HCT116 (cell line): ENCODE data around the gene COG6. TPM values are rescaled to one million over a fixed set of nuclear protein-coding genes. Genes with fewer than 3 reads are reported as not detected.

Experiments used
- ATAC-seq: fragments of 200-7000 bp; cut with Tn5 transposase; 2 replicates; pipeline ENCODE4 v1.9.1; 2020; ENCODE audit warnings: mild to moderate bottlenecking, moderate library complexity
- BruUV-seq: library from RNA; stranded (reverse); fragments of 400-500 nt; replicated peaks from 2 replicates; lab custom pipeline; 2021; lab: Mats Ljungman, UMichigan
- CTCF ChIA-PET: fragments of 300-600 bp; sonication (Branson Sonifier 250); formaldehyde crosslinking; loops from one replicate; lab custom pipeline; 2021; ENCODE audit warnings: antibody characterized with exemption; lab: Charles Lee
- POLR2A ChIA-PET: fragments of 300-600, 350-600 bp; sonication (Branson Sonifier 250); formaldehyde crosslinking; loops from one replicate; lab custom pipeline; 2021; ENCODE audit warnings: antibody characterized with exemption; lab: Charles Lee
- RAD21 ChIA-PET, 2 experiments: fragments of 300-600 bp; sonication (Branson Sonifier 250); formaldehyde crosslinking; loops; one replicate each; lab custom pipeline; 2023; ENCODE audit warnings: low total read pairs in 2 of 2; ENCODE audit not compliant: uncharacterized antibody in 2 of 2, unreplicated experiment in 2 of 2, low non-redundant PET in 1 of 2; lab: Charles Lee
- DNase-seq: peaks from one replicate; pipeline ENCODE4 v3.0.0-alpha.2; 2010; ENCODE audit warnings: low read depth, low spot score
- H2AFZ ChIP-seq: fragments of 200-600 bp; shearing (Covaris generic), sonication (generic); 2 replicates; pipeline ENCODE4 v1.6.1; 2017; ENCODE audit warnings: low read depth, mixed run types, mixed read lengths, antibody characterized with exemption, low read length; ENCODE audit not compliant: poor library complexity, severe bottlenecking
- H3K27ac ChIP-seq: 2 replicates; pipeline ENCODE4 v1.5.1; 2012; ENCODE audit warnings: low read depth, low read length
- H3K27me3 ChIP-seq: fragments of 200-600 bp; sonication (generic); 2 replicates; pipeline ENCODE4 v1.6.1; 2016; ENCODE audit warnings: mixed run types, low read length, mixed read lengths; ENCODE audit not compliant: insufficient read depth
- H3K36me3 ChIP-seq, 2 experiments: fragments of 200-500 bp in 1 of 2; fragments of 200-600 bp in 1 of 2; sonication (Bioruptor generic) in 1 of 2; sonication (generic) in 1 of 2; 2 replicates each; pipeline versions ENCODE4 v1.5.1 to v1.6.1; 2014 to 2016; ENCODE audit warnings: low read length in 2 of 2, inconsistent platforms in 1 of 2, mixed read lengths in 1 of 2, mixed run types in 1 of 2; ENCODE audit not compliant: insufficient read depth in 2 of 2, control insufficient read depth in 1 of 2
- H3K4me1 ChIP-seq, 2 experiments: fragments of 200-600 bp in 1 of 2; sonication (generic) in 1 of 2; 2 replicates each; pipeline versions ENCODE4 v1.5.1 to v1.6.1; 2012 to 2017; ENCODE audit warnings: low read length in 2 of 2, inconsistent platforms in 1 of 2, mild to moderate bottlenecking in 1 of 2, mixed read lengths in 1 of 2, mixed run types in 1 of 2, moderate library complexity in 1 of 2; ENCODE audit not compliant: insufficient read depth in 2 of 2, control insufficient read depth in 1 of 2
- H3K4me2 ChIP-seq: fragments of 200-600 bp; sonication (generic); 2 replicates; pipeline ENCODE4 v1.6.1; 2017; ENCODE audit warnings: mixed run types, low read length, mixed read lengths
- H3K4me3 ChIP-seq, 2 experiments: fragments of 200-600 bp in 1 of 2; sonication (generic) in 1 of 2; replicated peaks in 1 of 2; 2 replicates each; pipeline ENCODE4 v1.5.1; 2011 to 2016; ENCODE audit warnings: low read length in 2 of 2, control low read depth in 1 of 2, low read depth in 1 of 2, mild to moderate bottlenecking in 1 of 2, mixed read lengths in 1 of 2, mixed run types in 1 of 2
- H3K79me2 ChIP-seq: fragments of 200-600 bp; sonication (generic); 2 replicates; pipeline ENCODE4 v1.6.1; 2017; ENCODE audit warnings: mild to moderate bottlenecking, mixed run types, low read length, moderate library complexity, mixed read lengths; ENCODE audit not compliant: insufficient read depth
- H3K9ac ChIP-seq: fragments of 200-600 bp; sonication (generic); 2 replicates; pipeline ENCODE4 v1.6.1; 2016; ENCODE audit warnings: low read length, mixed read lengths
- H3K9me2 ChIP-seq: fragments of 200-600 bp; sonication (generic), shearing (Covaris generic); 2 replicates; pipeline ENCODE4 v1.6.1; 2017; ENCODE audit warnings: mixed run types, mild to moderate bottlenecking, moderate library complexity; ENCODE audit not compliant: insufficient read depth
- H3K9me3 ChIP-seq, 2 experiments: fragments of 200-500 bp in 1 of 2; fragments of 200-600 bp in 1 of 2; sonication (Bioruptor generic) in 1 of 2; sonication (generic) in 1 of 2; 2 replicates each; pipeline ENCODE4 v1.6.1; 2014 to 2017; ENCODE audit warnings: low read length in 2 of 2, mixed read lengths in 2 of 2, inconsistent platforms in 1 of 2, low read depth in 1 of 2, mild to moderate bottlenecking in 1 of 2, mixed run types in 1 of 2, moderate library complexity in 1 of 2; ENCODE audit not compliant: control insufficient read depth in 1 of 2, insufficient read depth in 1 of 2
- H4K20me1 ChIP-seq: fragments of 200-600 bp; sonication (generic), shearing (Covaris generic); 2 replicates; pipeline ENCODE4 v1.6.1; 2017; ENCODE audit warnings: mixed run types, mild to moderate bottlenecking, moderate library complexity; ENCODE audit not compliant: insufficient read depth
- CEBPB ChIP-seq: IDR thresholded peaks from 2 replicates; pipeline ENCODE4 v1.6.1; 2012; ENCODE audit warnings: low read depth
- EGR1 ChIP-seq: IDR thresholded peaks from 2 replicates; pipeline ENCODE4 v1.6.1; 2012; ENCODE audit warnings: low read depth
- ELF1 ChIP-seq: IDR thresholded peaks from 2 replicates; pipeline ENCODE4 v1.6.1; 2012; ENCODE audit warnings: low read depth, borderline replicate concordance
- EZH2 ChIP-seq: fragments of 200-600 bp; sonication (generic); IDR thresholded peaks from 2 replicates; pipeline ENCODE4 v1.6.1; 2017; ENCODE audit warnings: antibody characterized with exemption, mixed run types
- FOSL1 ChIP-seq: IDR thresholded peaks from 2 replicates; pipeline ENCODE4 v1.6.1; 2012; ENCODE audit warnings: low read depth
- POLR2A ChIP-seq: IDR thresholded peaks from 2 replicates; pipeline ENCODE4 v1.7.0; 2011; ENCODE audit warnings: borderline replicate concordance; ENCODE audit not compliant: insufficient read depth, insufficient read length; ENCODE audit errors: extremely low read depth
- POLR2AphosphoS5 ChIP-seq: IDR thresholded peaks from 2 replicates; pipeline ENCODE4 v1.6.1; 2011; ENCODE audit warnings: mild to moderate bottlenecking, low read depth, low read length, moderate library complexity
- RAD21 ChIP-seq: IDR thresholded peaks from 2 replicates; pipeline ENCODE4 v1.6.1; 2012; ENCODE audit warnings: low read depth, mild to moderate bottlenecking
- SRF ChIP-seq: IDR thresholded peaks from 2 replicates; pipeline ENCODE4 v1.6.1; 2012; ENCODE audit warnings: low read depth
- TCF7L2 ChIP-seq: IDR thresholded peaks from 2 replicates; pipeline ENCODE4 v1.7.0; 2011; ENCODE audit warnings: borderline replicate concordance, inconsistent platforms; ENCODE audit not compliant: insufficient read depth, insufficient read length; ENCODE audit errors: extremely low read depth
- ZFX ChIP-seq: fragments of 450-650 bp; IDR thresholded peaks from 2 replicates; pipeline ENCODE4 v1.6.1; 2017
- ZNF274 ChIP-seq: fragments of 200-500 bp; sonication (Bioruptor generic); IDR thresholded peaks from 2 replicates; pipeline ENCODE4 v1.6.1; 2014; ENCODE audit warnings: mild to moderate bottlenecking, low read depth, low read length, inconsistent platforms
- intact Hi-C: fragments of 100-400 bp; cut with micrococcal nuclease; formaldehyde crosslinking; loops from 2 replicates; pipeline ENCODE4 v1.10.0; 2022
- total RNA-seq: library from RNA; stranded (reverse); gene quantifications from one replicate; pipeline ENCODE4 v1.2.1, GENCODE V29; 2021; ENCODE audit not compliant: unreplicated experiment
- TF ChIP-seq, protein P1 (sequence below): IDR thresholded peaks from 2 replicates; pipeline ENCODE4 v1.6.1; 2011; ENCODE audit warnings: mild to moderate bottlenecking, low read length, moderate library complexity; ENCODE audit not compliant: insufficient replicate concordance; ENCODE audit errors: extremely low read depth
- TF ChIP-seq, protein P2 (sequence below): IDR thresholded peaks from 2 replicates; pipeline ENCODE4 v1.6.1; 2012
- TF ChIP-seq, protein P3 (sequence below): IDR thresholded peaks from 2 replicates; pipeline ENCODE4 v1.6.1; 2012
- TF ChIP-seq, protein P4 (sequence below), 3 experiments: fragments of 200-600 bp in 1 of 3; sonication (generic) in 1 of 3; IDR thresholded peaks in 2 of 3; conservative IDR thresholded peaks in 1 of 3; 2 replicates each; pipeline ENCODE4 v1.5.1; 2012 to 2017; ENCODE audit warnings: low read depth in 2 of 3, low read length in 2 of 3, antibody characterized with exemption in 1 of 3, borderline replicate concordance in 1 of 3, control low read depth in 1 of 3, mild to moderate bottlenecking in 1 of 3, mixed read lengths in 1 of 3, mixed run types in 1 of 3, moderate library complexity in 1 of 3; ENCODE audit not compliant: insufficient read depth in 1 of 3

Gene COG6
- total RNA-seq, 1 experiment from 2014 or later = 33.6 TPM

DNA sequence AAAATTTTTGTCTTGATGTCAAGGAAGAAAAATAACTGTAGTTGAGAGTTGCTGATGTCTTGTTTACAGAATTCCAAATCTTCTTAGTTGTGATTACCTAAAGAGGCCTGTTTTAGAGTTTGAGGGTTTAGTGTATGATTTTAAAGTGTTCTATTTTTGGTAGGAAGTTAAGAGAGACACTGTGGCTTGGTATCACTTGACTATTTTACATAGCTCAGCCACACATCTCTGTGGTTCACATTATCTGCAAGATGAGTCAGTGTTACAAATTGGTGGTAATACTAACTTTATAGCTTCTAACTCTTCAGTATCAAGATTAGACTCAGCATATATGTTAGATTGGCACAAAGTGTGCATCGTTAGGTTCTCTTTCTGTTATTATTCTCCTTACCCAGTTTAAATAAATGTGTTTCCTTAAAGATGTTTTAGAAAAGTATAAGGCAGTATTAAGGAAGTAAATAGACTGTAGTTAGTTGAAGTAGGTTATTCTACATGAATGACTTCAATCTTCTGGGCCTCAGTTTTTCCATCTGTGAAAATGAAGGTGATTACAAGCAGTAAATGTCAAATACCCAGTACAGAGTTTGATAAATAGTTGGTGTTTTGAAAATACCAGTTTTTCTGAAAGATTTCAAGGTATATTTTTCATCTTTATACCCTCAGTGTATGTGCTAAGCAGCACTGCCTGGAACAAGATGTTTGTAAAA, 33.4 kb downstream of the COG6 start:
- Histone ChIP-seq H3K36me3 (no peaks in the 10 kb centered on the region), H3K27me3 (no peaks in the 10 kb centered on the region), H3K4me1 (no peaks in the 10 kb centered on the region), H3K4me2 (no peak overlapping the region), H3K9ac (no peak overlapping the region), H3K9me3 (no peaks in the 10 kb centered on the region), H3K9me2 (no peaks in the 10 kb centered on the region), H2AFZ (no peak overlapping the region), H3K27ac (no peak overlapping the region), H4K20me1 (no peaks in the 10 kb centered on the region), H3K4me3 (no peak overlapping the region), H3K79me2 (no peaks in the 10 kb centered on the region)
- TF ChIP-seq POLR2AphosphoS5 (no peak), TCF7L2 (no peak), ZNF274 (no peak), POLR2A (no peak), CEBPB (no peak), ZFX (no peak), ELF1 (no peak), EZH2 (no peak), SRF (no peak), RAD21 (no peak), FOSL1 (no peak), EGR1 (no peak)
- TF ChIP-seq, protein P1, sequence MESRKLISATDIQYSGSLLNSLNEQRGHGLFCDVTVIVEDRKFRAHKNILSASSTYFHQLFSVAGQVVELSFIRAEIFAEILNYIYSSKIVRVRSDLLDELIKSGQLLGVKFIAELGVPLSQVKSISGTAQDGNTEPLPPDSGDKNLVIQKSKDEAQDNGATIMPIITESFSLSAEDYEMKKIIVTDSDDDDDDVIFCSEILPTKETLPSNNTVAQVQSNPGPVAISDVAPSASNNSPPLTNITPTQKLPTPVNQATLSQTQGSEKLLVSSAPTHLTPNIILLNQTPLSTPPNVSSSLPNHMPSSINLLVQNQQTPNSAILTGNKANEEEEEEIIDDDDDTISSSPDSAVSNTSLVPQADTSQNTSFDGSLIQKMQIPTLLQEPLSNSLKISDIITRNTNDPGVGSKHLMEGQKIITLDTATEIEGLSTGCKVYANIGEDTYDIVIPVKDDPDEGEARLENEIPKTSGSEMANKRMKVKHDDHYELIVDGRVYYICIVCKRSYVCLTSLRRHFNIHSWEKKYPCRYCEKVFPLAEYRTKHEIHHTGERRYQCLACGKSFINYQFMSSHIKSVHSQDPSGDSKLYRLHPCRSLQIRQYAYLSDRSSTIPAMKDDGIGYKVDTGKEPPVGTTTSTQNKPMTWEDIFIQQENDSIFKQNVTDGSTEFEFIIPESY = no peak
- TF ChIP-seq, protein P2, sequence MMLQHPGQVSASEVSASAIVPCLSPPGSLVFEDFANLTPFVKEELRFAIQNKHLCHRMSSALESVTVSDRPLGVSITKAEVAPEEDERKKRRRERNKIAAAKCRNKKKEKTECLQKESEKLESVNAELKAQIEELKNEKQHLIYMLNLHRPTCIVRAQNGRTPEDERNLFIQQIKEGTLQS = no peak
- TF ChIP-seq, protein P3, sequence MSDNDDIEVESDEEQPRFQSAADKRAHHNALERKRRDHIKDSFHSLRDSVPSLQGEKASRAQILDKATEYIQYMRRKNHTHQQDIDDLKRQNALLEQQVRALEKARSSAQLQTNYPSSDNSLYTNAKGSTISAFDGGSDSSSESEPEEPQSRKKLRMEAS = no peak
- TF ChIP-seq, protein P4, sequence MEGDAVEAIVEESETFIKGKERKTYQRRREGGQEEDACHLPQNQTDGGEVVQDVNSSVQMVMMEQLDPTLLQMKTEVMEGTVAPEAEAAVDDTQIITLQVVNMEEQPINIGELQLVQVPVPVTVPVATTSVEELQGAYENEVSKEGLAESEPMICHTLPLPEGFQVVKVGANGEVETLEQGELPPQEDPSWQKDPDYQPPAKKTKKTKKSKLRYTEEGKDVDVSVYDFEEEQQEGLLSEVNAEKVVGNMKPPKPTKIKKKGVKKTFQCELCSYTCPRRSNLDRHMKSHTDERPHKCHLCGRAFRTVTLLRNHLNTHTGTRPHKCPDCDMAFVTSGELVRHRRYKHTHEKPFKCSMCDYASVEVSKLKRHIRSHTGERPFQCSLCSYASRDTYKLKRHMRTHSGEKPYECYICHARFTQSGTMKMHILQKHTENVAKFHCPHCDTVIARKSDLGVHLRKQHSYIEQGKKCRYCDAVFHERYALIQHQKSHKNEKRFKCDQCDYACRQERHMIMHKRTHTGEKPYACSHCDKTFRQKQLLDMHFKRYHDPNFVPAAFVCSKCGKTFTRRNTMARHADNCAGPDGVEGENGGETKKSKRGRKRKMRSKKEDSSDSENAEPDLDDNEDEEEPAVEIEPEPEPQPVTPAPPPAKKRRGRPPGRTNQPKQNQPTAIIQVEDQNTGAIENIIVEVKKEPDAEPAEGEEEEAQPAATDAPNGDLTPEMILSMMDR (IDR thresholded peaks at IDR 0.05 in 2 of 3, conservative IDR thresholded peaks at IDR 0.05 in 1 of 3; ENCODE audit: borderline replicate concordance in 1 of 3, insufficient read depth in 1 of 3, low read depth in 2 of 3, low read length in 2 of 3) = no peak
- ChIA-PET CTCF (no interaction called here), RAD21 (no interaction called here), POLR2A (no interaction called here)
- intact Hi-C loops = loop anchor here (5.0 kb wide), 1 partner anchor 1088 kb away; no protein-coding TSS in a partner anchor
- no peak for DNase-seq
- no TSS peak for BruUV-seq
- ATAC-seq = no peak
